Mucosa of descending colon (tissue), 3 donors: ENCODE measurements around the gene RPRD2. TPM values are rescaled to one million over a fixed set of nuclear protein-coding genes. Genes with fewer than 3 reads are reported as not detected.

Source experiments
- ATAC-seq: fragments of 200-7000 bp; cut with Tn5 transposase; one replicate; pipeline ENCODE4 v1.9.1; 2020; ENCODE audit warnings: mild to moderate bottlenecking, moderate library complexity
- DNase-seq, 3 donors: peaks; one replicate each; pipeline ENCODE4 v3.0.0-alpha.2; 2020
- H3K36me3 ChIP-seq: fragments of 200-600 bp; one replicate; pipeline ENCODE4 v1.8.0; 2021; ENCODE audit warnings: low read depth, mild to moderate bottlenecking
- H3K4me1 ChIP-seq: fragments of 200-600 bp; one replicate; pipeline ENCODE4 v1.8.0; 2021; ENCODE audit warnings: low read depth, mild to moderate bottlenecking
- H3K4me3 ChIP-seq: fragments of 200-600 bp; one replicate; pipeline ENCODE4 v1.8.0; 2021; ENCODE audit warnings: mild to moderate bottlenecking
- H3K9me3 ChIP-seq: fragments of 200-600 bp; one replicate; pipeline ENCODE4 v1.8.0; 2021; ENCODE audit warnings: mild to moderate bottlenecking
- CTCF ChIP-seq: fragments of 200-600 bp; IDR thresholded peaks from one replicate; pipeline ENCODE4 v1.8.0; 2022; ENCODE audit warnings: antibody characterized with exemption, mild to moderate bottlenecking
- intact Hi-C, 2 donors: fragments of 100-400 bp; cut with DNase I in 1 of 2; cut with micrococcal nuclease in 1 of 2; formaldehyde crosslinking; loops; one replicate each; pipeline versions ENCODE4 v1.11.0 to v1.11.1; 2022; cut with DNase I, micrococcal nuclease
- total RNA-seq, 3 donors: library from RNA; stranded (reverse); fragmentation: NEBNext Ultra II Directional in 2 of 3; extraction: Animal tissue kit (Norgen Biotek cat#: 25700) in 2 of 3; gene quantifications; one replicate each; pipeline versions ENCODE4 v1.2.1 to v1.2.4, GENCODE V29; 2021 to 2023
- donor health status: DM: no; HTN: no; CAD: no; lungs with moderate emphysema.
- donor health status: DM: no; HTN: no; CAD: no.
- donor health status: DM: no; HTN: yes; CAD: no.

RPRD2 gene
- total RNA-seq, 3 donors from 2014 or later: 28.3 to 43.1 (median 32.4) TPM

GRCh38 chr1:150493175-150493574 is 129.2 kb downstream of the RPRD2 start:
- ATAC-seq: no peak
- intact Hi-C loops: no loop called here
- no peaks in the 10 kb centered on the region for H3K36me3 ChIP-seq

GRCh38 chr1:150498342-150498741 is 134.4 kb downstream of the RPRD2 start:
- ATAC-seq: no peak
- Histone ChIP-seq H3K4me3 (no peak overlapping the region), H3K36me3 (no peaks in the 10 kb centered on the region), H3K9me3 (no peaks in the 10 kb centered on the region), H3K4me1 (no peaks in the 10 kb centered on the region)
- DNase-seq: no peak
- intact Hi-C loops: no loop called here
- TF ChIP-seq CTCF: no peak

More at GRCh38 chr1:150493175-150493574, 129.2 kb downstream of the RPRD2 start:
- Histone ChIP-seq H3K4me3 (no peak overlapping the region), H3K4me1 (peaks cover 3% of the 10 kb centered on the region), H3K9me3 (no peaks in the 10 kb centered on the region)
- no peak for TF ChIP-seq CTCF
- DNase-seq: no peak

GRCh38 chr1:150505431-150505830 is 141.5 kb downstream of the RPRD2 start:
- ATAC-seq: no peak

GRCh38 chr1:150507912-150508864 is 144.2 kb downstream of the RPRD2 start, which contains the start of gene ECM1:
Gene ECM1 (plus strand): TSS chr1:150508109. CDS start chr1:150508210, 101 bp downstream.
- no peak within 1 kb of the TSS for H3K4me3 ChIP-seq
- ATAC-seq (peak; percentile 94), DNase-seq (peak in 1 of 3 donors; percentile 55)
- TF ChIP-seq CTCF: no peak
- H3K9me3 ChIP-seq: no peaks in the 10 kb centered on the region
- no peaks in the 10 kb centered on the region for H3K4me1 ChIP-seq
- no peaks in the 10 kb centered on the region for H3K36me3 ChIP-seq
- intact Hi-C loops: no loop called here

More at GRCh38 chr1:150505431-150505830, 141.5 kb downstream of the RPRD2 start:
- no peak for TF ChIP-seq CTCF
- no peaks in the 10 kb centered on the region for H3K4me1 ChIP-seq
- intact Hi-C loops: no loop called here
- no peaks in the 10 kb centered on the region for H3K36me3 ChIP-seq
- H3K4me3 ChIP-seq: no peak overlapping the region
- no peak for DNase-seq
- no peaks in the 10 kb centered on the region for H3K9me3 ChIP-seq

- DNase-seq (no peak), ATAC-seq (no peak)
- Histone ChIP-seq H3K36me3 (no peaks in the 10 kb centered on the region), H3K4me3 (no peak overlapping the region), H3K9me3 (no peaks in the 10 kb centered on the region), H3K4me1 (no peaks in the 10 kb centered on the region)
- no peak for TF ChIP-seq CTCF
- intact Hi-C loops: no loop called here
Observed at GRCh38 chr1:150508982-150509381, 145.0 kb downstream of the RPRD2 start.
